Astrocyte (in vitro differentiated cells and primary cell): ENCODE measurements around the gene TTC34. TPM values are rescaled to one million over a fixed set of nuclear protein-coding genes. Genes with fewer than 3 reads are reported as not detected.
"Not testable (repeated sequence)": the region's sequence is repeated elsewhere in the genome, so short reads cannot be mapped to it uniquely, and the experiment has no call there.

Experiments
- DNase-seq: peaks from one replicate; pipeline ENCODE4 v3.0.0-alpha.2; 2010; ENCODE audit warnings: low read depth
- FAIRE-seq: peaks from 2 replicates; lab custom pipeline; 2011; peaks lifted over from hg19 to GRCh38; lab: Jason Lieb, UNC
- H2AFZ ChIP-seq: 2 replicates; pipeline ENCODE4 v1.6.0; 2012; ENCODE audit warnings: low read depth, low read length, inconsistent platforms
- H3K27ac ChIP-seq: 2 replicates; pipeline ENCODE4 v1.5.1; 2011; ENCODE audit warnings: low read depth, low read length, inconsistent platforms
- H3K27me3 ChIP-seq: 2 replicates; pipeline ENCODE4 v1.6.0; 2011; ENCODE audit warnings: low read length, inconsistent platforms; ENCODE audit not compliant: insufficient read depth
- H3K36me3 ChIP-seq: 2 replicates; pipeline ENCODE4 v1.5.1; 2011; ENCODE audit warnings: low read length, inconsistent platforms; ENCODE audit not compliant: insufficient read depth
- H3K4me1 ChIP-seq: 2 replicates; pipeline ENCODE4 v1.5.1; 2011; ENCODE audit warnings: low read length, inconsistent platforms; ENCODE audit not compliant: insufficient read depth
- H3K4me2 ChIP-seq: 2 replicates; pipeline ENCODE4 v1.6.0; 2012; ENCODE audit warnings: low read length, inconsistent platforms
- H3K4me3 ChIP-seq: 2 replicates; pipeline ENCODE4 v1.5.1; 2011; ENCODE audit warnings: low read depth, mild to moderate bottlenecking, low read length, inconsistent platforms; ENCODE audit not compliant: insufficient read depth
- H3K79me2 ChIP-seq: 2 replicates; pipeline ENCODE4 v1.6.0; 2012; ENCODE audit warnings: mild to moderate bottlenecking, low read length, inconsistent platforms; ENCODE audit not compliant: insufficient read depth
- H3K9ac ChIP-seq: 2 replicates; pipeline ENCODE4 v1.6.0; 2012; ENCODE audit warnings: mild to moderate bottlenecking, low read length, inconsistent platforms
- H3K9me3 ChIP-seq: 2 replicates; pipeline ENCODE4 v1.5.1; 2012; ENCODE audit warnings: low read depth, mild to moderate bottlenecking, low read length, inconsistent platforms; ENCODE audit not compliant: insufficient read depth
- H4K20me1 ChIP-seq: 2 replicates; pipeline ENCODE4 v1.6.0; 2012; ENCODE audit warnings: low read length, inconsistent platforms; ENCODE audit not compliant: insufficient read depth
- H3K27ac Mint-ChIP-seq: one replicate; pipeline ENCODE4 v1.8.0; 2021; ENCODE audit warnings: mild to moderate bottlenecking, mixed read lengths; ENCODE audit not compliant: unreplicated experiment
- H3K27me3 Mint-ChIP-seq: one replicate; pipeline ENCODE4 v1.8.0; 2021; ENCODE audit warnings: low read depth, mixed read lengths; ENCODE audit not compliant: unreplicated experiment
- H3K36me3 Mint-ChIP-seq: one replicate; pipeline ENCODE4 v1.8.0; 2021; ENCODE audit warnings: low read depth, mixed read lengths; ENCODE audit not compliant: unreplicated experiment
- H3K4me1 Mint-ChIP-seq: one replicate; pipeline ENCODE4 v1.8.0; 2021; ENCODE audit warnings: low read depth, mixed read lengths; ENCODE audit not compliant: unreplicated experiment
- H3K4me3 Mint-ChIP-seq: one replicate; pipeline ENCODE4 v1.8.0; 2021; ENCODE audit warnings: mild to moderate bottlenecking, moderate library complexity, mixed read lengths; ENCODE audit not compliant: unreplicated experiment
- H3K9me3 Mint-ChIP-seq: one replicate; pipeline ENCODE4 v1.8.0; 2021; ENCODE audit warnings: mild to moderate bottlenecking, mixed read lengths; ENCODE audit not compliant: unreplicated experiment
- total RNA-seq: library from RNA; stranded (reverse); gene quantifications from 2 replicates; pipeline ENCODE4 v1.2.1, GENCODE V29; 2021

The TTC34 gene
- total RNA-seq, 1 donor from 2014 or later: 0.39 TPM

DNA sequence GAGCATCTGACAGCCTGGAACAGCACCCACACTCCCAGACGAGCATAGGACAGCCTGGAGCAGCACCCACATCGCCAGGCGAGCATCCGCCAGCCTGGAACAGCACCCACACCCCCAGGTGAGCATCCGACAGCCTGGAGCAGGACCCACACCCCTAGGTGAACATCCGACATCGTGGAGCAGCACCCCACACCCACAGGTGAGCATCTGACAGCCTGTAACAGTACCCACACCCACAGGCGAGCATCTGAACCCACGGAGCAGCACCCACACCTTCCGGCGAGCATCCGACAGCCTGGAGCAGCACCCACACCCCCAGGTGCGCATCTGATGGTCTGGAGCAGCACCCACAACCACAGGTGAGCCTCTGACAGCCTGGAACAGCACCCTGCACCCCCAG, 44.0 kb downstream of the TTC34 start:
- H3K36me3 ChIP-seq, H2AFZ ChIP-seq, H3K9ac ChIP-seq, H3K27ac ChIP-seq, H3K4me1 Mint-ChIP-seq, H3K79me2 ChIP-seq, H3K9me3 ChIP-seq, H4K20me1 ChIP-seq, H3K36me3 Mint-ChIP-seq, H3K4me3 ChIP-seq, H3K27me3 ChIP-seq, H3K4me3 Mint-ChIP-seq, H3K4me2 ChIP-seq, DNase-seq, H3K9me3 Mint-ChIP-seq, H3K4me1 ChIP-seq, H3K27me3 Mint-ChIP-seq, H3K27ac Mint-ChIP-seq, FAIRE-seq: not testable (repeated sequence)

- not testable (repeated sequence) for H3K27me3 Mint-ChIP-seq, H3K4me1 ChIP-seq, H3K9me3 ChIP-seq, DNase-seq, H3K4me2 ChIP-seq, H3K4me1 Mint-ChIP-seq, H3K36me3 ChIP-seq, H3K79me2 ChIP-seq, FAIRE-seq, H4K20me1 ChIP-seq, H2AFZ ChIP-seq, H3K4me3 ChIP-seq, H3K9me3 Mint-ChIP-seq, H3K27me3 ChIP-seq, H3K27ac ChIP-seq, H3K4me3 Mint-ChIP-seq, H3K9ac ChIP-seq, H3K36me3 Mint-ChIP-seq, H3K27ac Mint-ChIP-seq
Measured at GRCh38 chr1:2755426-2755825, 46.1 kb downstream of the TTC34 start.

GRCh38 chr1:2754597-2754996, 46.9 kb downstream of the TTC34 start:
- H4K20me1 ChIP-seq, H3K4me1 ChIP-seq, H3K9me3 Mint-ChIP-seq, FAIRE-seq, H3K36me3 ChIP-seq, H3K27ac ChIP-seq, H3K9me3 ChIP-seq, H3K4me3 Mint-ChIP-seq, H3K4me1 Mint-ChIP-seq, H3K36me3 Mint-ChIP-seq, H3K79me2 ChIP-seq, H3K4me2 ChIP-seq, H3K27me3 ChIP-seq, H3K9ac ChIP-seq, DNase-seq, H3K27me3 Mint-ChIP-seq, H3K27ac Mint-ChIP-seq, H2AFZ ChIP-seq, H3K4me3 ChIP-seq: not testable (repeated sequence)

DNA sequence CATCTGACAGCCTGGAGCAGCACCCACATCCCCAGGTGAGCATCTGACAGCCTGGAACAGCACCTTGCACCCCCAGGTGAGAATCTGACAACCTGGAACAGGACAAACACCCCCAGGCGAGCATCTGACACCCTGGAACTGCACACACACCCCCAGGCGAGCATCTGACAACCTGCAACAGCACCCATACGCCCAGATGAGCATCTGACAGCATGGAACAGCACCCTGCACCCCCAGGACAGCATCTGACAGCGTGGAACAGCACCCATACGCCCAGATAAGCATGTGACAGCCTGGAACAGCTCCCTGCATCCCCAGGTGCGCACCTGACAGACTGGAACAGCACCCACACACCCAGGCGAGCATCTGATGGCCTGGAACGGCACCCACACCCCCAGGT, 49.0 kb downstream of the TTC34 start:
- H3K4me1 ChIP-seq, H3K9me3 ChIP-seq, H3K79me2 ChIP-seq, FAIRE-seq, H3K4me3 ChIP-seq, H3K9me3 Mint-ChIP-seq, H3K4me1 Mint-ChIP-seq, H3K9ac ChIP-seq, H3K4me2 ChIP-seq, H3K27me3 Mint-ChIP-seq, H3K27me3 ChIP-seq, H3K36me3 ChIP-seq, H4K20me1 ChIP-seq, H3K27ac Mint-ChIP-seq, H3K27ac ChIP-seq, DNase-seq, H3K4me3 Mint-ChIP-seq, H2AFZ ChIP-seq, H3K36me3 Mint-ChIP-seq: not testable (repeated sequence)

DNA sequence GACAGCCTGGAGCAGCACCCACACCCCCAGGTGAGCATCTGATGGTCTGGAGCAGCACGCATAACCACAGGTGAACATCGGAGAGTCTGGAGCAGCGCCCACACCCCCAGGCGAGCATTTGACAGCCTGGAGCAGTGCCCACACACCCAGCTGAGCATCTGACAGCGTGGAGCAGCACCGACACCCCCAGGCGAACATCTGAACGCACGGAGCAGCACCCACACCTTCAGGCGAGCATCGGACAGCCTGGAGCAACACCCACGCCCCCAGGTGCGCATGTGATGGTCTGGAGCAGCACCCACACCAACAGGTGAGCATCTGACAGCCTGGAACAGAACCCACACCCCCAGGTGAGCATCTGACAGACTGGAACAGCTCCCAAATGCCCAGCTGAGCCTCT, 49.6 kb downstream of the TTC34 start:
- not testable (repeated sequence) for DNase-seq, H3K4me3 Mint-ChIP-seq, H3K4me3 ChIP-seq, H3K36me3 ChIP-seq, H3K4me1 Mint-ChIP-seq, FAIRE-seq, H3K9ac ChIP-seq, H3K27ac Mint-ChIP-seq, H3K36me3 Mint-ChIP-seq, H3K79me2 ChIP-seq, H2AFZ ChIP-seq, H3K9me3 Mint-ChIP-seq, H3K27me3 ChIP-seq, H3K27ac ChIP-seq, H3K9me3 ChIP-seq, H4K20me1 ChIP-seq, H3K4me1 ChIP-seq, H3K4me2 ChIP-seq, H3K27me3 Mint-ChIP-seq

DNA sequence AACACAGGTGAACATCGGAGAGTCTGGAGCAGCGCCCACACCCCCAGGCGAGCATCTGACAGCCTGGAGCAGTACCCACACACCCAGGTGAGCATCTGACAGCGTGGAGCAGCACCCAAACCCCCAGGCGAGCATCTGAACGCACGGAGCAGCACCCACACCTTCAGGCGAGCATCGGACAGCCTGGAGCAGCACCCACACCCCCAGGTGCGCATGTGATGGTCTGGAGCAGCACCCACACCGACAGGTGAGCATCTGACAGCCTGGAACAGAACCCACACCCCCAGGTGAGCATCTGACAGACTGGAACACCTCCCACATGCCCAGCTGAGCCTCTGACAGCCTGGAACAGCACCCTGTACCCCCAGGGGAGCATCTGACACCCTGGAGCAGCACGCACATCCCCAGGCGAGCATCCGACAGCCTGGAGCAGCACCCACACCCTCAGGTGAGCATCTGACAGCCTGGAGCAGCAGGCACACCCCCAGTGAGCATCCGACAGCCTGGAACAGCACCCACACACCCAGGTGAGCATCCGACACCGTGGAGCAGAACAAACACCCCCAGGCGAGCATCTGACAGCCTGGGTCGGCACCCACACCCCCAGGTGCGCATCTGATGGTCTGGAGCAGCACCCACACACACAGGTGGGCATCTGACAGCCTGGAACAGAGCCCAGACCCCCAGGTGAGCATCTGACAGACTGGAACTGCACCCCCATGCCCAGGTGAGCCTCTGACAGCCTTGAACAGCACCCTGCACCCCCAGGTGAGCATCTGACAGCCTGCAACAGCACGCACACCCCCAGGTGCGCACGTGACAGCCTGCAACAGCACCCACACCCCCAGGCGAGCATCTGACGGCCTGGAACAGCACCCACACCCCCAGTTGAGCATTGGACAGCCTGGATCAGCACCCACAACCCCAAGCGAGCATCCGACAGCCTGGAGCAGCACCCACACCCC, 50.4 kb downstream of the TTC34 start:
- not testable (repeated sequence) for H3K36me3 ChIP-seq, FAIRE-seq, H3K9me3 ChIP-seq, H3K4me1 Mint-ChIP-seq, H3K4me3 Mint-ChIP-seq, H2AFZ ChIP-seq, H3K4me3 ChIP-seq, H3K4me1 ChIP-seq, H3K9ac ChIP-seq, H4K20me1 ChIP-seq, H3K27me3 Mint-ChIP-seq, H3K27ac Mint-ChIP-seq, H3K36me3 Mint-ChIP-seq, H3K4me2 ChIP-seq, H3K27me3 ChIP-seq, H3K27ac ChIP-seq, H3K9me3 Mint-ChIP-seq, H3K79me2 ChIP-seq, DNase-seq
